RPMI7951 (cell line): ENCODE data around the gene MMP17. TPM values are rescaled to one million over a fixed set of nuclear protein-coding genes. Genes with fewer than 3 reads are reported as not detected.

Experiments
- DNase-seq: peaks from one replicate; pipeline ENCODE4 v3.0.0-alpha.2; 2012; ENCODE audit warnings: low read depth
- total RNA-seq: library from RNA; depleted of rRNA; stranded (reverse); fragments of >200 nt; shearing (Covaris generic); gene quantifications from 2 replicates; pipeline ENCODE4 v1.2.3, GENCODE V29; 2014

MMP17 gene
- total RNA-seq, 1 experiment from 2014 or later = 48.7 TPM

GRCh38 chr12:131830914-131831571 lies 2.9 kb downstream of the MMP17 start:
- DNase-seq = peak; percentile 42

GRCh38 chr12:131831635-131832041 lies 3.4 kb downstream of the MMP17 start:
- DNase-seq = peak; percentile 69

DNA sequence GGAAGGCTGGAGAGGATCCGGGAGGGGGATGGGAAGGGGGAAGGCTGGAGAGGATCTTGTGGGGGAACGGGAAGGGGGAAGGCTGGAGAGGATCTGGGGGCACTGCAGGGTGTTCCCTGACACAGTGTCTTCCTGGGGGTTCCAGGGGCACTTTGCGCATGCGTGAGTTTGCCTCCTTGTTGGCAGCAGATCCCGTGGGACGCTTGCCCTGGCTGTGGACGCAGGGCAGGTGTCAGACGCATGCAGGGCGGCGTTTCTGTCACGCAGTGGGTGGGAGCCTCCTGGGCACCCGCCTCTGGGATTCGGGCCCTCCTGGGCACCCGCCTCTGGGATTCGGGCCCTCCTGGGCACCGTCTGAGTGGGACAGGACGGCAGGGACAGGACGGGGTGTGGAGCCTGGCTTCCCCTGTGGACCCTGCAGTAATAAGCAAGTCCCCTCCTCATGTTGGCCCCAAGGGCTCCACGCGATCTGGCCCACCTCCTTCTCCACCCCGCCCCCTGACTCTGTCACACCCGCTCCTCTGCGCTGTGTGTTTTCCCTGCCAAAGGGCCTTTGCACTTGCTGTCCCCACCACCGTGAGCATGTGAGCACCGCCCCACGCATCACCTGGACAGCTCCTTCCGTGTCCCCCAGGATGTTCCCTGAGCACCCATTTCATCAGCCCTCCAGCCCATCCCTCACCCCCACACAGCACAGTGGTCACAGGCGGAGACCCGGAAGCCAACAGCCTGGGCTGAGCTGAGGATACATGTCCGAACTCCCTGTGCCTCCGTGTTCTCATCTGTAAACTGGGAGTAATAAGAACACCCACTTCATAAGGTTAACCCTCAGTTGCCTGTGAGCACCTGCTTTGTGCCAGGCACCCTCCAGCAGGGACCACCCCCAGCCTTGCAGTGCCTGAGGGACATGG lies 4.4 kb downstream of the MMP17 start:
- no peak for DNase-seq

DNA sequence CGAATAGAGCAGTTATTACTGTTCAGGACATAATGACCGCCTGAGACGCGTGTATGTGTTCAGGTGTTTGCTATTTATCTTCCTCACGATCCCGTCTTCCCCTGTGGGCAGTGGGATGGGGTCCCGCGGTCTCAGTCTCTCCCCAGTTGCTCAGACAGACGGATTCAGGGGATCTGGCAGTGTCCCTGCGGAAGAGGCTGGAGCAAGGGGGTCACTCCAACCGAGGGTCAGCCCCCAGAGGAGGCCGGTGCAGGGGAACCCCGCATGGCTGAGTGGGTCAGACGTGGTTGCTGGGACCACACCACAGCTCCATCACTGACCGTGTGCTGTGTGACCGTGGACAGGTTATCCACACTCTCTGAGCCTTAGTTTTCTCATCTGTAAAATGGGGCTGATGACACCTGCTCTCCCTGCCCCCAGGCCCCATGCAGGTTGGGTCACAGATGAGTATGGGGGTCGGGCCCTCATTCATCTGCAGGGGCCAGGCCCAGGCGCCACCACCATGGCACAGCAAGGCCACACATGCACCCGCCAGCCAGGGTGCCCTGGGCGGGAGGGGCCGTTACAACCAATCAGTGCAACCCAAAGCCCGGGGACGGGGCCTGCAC lies 5.2 kb downstream of the MMP17 start:
- no peak for DNase-seq

GRCh38 chr12:131833896-131834641 lies 5.9 kb downstream of the MMP17 start:
- DNase-seq = peak; percentile 22

GRCh38 chr12:131834798-131835615 lies 6.8 kb downstream of the MMP17 start:
- DNase-seq = no peak

DNA sequence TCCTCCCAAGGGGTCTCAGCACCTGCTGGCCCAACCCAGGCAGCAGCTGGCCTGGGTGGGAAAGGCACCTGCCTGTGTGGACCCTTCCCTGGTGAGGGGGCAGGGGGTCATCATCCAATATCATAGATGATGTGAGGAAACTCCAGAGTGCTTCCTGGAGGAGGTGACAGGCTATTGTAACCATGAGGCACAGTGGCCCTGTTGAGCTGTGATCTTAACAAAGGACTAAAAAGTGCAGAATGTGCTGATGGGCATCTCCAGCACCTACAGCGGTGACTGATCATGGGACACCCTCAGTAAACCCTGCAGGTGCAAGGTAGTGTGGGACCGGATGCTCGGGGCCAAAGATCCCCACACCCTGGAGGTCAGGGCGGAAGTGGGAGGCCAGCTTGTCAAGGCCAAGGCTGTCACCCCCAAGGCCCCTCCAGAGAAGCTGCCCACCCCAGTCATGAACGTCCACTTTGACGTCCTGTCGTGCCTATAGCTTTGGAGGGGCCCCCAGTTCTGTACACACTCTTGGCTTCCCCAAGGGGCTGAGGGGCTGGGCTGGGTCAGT lies 7.5 kb downstream of the MMP17 start:
- DNase-seq = no peak

DNA sequence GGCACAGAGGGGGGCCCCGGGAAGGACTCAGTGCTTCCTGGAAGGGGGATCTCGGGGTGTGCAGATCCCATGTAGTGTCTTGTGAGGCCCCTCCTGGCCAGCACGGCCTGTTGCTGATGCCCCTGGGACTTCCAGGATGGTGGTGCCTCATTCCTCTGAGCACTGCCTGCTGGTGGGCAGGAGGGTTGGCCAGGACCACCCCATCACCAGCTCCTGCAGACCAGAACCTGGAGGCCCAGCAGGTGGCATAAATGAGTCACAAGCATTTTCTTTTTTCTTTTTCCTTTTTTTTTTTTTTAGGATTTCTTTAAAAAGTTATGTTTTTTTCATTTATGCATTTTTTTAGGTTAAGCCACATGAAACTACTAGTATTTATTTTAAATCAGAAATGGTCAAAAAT lies 8.0 kb downstream of the MMP17 start:
- DNase-seq = no peak

- no peak for DNase-seq
Observed at GRCh38 chr12:131836714-131837397, 8.7 kb downstream of the MMP17 start.

- no peak for DNase-seq
Observed at GRCh38 chr12:131840643-131841416, 12.6 kb downstream of the MMP17 start.

GRCh38 chr12:131841547-131841946 lies 13.4 kb downstream of the MMP17 start:
- DNase-seq = no peak

DNA sequence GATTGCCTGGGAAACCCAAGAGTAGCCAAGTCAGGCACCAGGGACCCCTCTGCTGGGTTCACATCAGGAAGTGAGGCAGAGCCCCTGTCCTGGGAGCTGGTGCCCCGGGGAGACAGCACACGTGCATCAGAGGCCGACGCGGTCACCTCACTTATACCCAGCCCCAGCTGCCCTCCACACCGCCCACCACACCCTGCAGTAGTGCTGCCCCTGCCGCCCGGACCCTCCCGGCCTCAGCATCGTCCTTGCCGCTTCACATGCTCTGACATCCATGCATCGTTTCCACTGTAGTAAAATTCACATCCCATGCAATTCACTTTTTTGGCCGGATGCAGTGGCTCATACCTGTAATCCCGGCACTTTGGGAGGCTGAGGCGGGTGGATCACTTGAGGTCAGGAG lies 14.0 kb downstream of the MMP17 start:
- DNase-seq = no peak

DNA sequence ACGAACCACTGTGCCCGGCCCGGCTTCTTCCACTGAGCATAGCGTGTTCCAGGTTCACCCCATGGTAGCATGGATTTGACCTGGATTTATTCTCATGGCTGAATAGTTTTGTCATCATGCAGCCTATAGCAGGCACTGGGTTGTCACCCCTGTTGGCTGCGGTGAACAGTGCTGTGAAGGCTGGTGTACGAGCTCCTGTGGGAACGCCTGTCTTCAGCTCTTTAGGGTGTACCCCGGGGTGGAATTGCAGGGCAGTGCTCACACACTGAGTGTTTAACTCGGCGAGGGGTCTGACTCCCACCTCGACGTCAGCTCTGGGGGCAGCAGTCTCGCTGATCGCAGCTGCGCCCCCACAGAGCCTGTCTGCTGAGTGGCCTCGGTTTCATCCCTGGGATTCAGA lies 15.3 kb downstream of the MMP17 start:
- no peak for DNase-seq

DNA sequence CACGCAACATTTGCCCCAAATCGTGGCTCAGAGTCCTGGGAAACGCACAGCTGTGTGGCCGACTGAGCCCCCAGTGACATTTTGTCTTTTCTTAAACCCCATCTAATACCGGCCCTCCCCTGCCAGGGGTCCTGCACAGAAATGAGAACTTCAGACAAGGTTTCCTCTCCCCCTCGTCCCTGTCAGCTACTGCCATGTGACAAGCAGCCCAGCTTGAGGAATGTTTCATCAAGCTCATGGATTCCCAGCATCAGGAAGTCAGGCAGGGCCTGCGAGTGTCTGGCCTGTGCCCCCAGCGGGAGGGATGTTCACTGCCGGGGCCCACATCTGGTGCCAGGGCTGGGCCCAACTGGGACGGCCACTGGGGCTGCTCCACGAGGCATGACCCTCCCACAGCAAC lies 15.9 kb downstream of the MMP17 start:
- DNase-seq = no peak

DNA sequence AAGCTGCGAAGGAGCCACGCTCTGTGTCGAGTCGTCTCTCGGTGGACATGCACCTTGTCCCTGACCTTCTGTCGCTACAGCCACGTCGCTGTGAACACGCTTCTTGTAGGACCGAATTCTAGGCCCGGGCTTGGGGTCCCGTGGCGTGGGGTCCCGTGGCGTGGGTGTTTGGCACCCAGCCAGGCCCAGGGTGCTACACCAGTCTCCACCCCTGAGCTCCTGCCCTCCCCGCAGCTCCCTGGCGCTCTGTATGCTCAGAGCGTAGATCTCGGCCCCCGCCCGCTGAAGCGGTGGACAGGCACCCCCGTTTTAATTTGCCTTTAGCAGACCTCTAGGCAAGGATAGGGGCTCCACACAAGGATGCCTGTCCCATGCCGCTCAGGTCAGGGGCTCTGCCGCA lies 16.5 kb downstream of the MMP17 start:
- DNase-seq = no peak

DNA sequence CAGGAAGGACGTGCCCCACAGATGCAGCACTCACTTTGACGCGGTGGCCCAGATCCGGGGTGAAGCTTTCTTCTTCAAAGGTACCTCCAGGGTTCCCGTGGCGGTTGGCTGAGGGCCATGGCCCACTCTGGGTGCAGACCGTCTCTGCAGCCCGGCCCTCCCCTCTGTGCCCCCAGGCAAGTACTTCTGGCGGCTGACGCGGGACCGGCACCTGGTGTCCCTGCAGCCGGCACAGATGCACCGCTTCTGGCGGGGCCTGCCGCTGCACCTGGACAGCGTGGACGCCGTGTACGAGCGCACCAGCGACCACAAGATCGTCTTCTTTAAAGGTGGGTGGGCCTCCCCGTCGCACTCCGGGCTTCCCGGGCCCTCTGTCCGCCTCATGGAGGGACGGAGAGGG lies 16.9 kb downstream of the MMP17 start:
- no peak for DNase-seq

GRCh38 chr12:131847456-131847855 lies 19.3 kb downstream of the MMP17 start:
- DNase-seq = no peak

DNA sequence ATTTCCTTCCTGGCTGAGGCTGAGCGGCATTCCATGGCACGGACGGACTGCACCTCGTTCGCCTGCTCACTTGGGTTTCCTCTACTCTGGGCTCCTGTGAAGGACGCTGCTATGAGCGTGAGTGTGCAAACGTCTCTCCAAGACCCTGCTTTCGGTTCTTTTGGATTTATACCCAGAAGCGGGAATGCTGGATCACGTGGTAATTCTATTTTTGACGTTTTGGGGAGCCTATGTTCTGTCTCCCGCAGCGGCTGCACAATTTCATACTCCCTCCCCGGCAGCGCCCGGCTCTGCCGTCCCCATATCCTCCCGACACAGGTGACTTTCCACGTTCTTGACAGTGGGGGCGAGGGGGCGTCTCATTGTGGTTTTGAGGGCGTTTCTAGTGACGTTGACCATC lies 20.6 kb downstream of the MMP17 start:
- DNase-seq = no peak
